Gastroesophageal sphincter (tissue), 3 donors: ENCODE measurements around the gene RNU1-4.
"Not testable (repeated sequence)": the region's sequence is repeated elsewhere in the genome, so short reads cannot be mapped to it uniquely, and the experiment has no call there.

ENCODE experiments used
- EP300 ChIP-seq: sonication (generic); formaldehyde crosslinking; IDR thresholded peaks from one replicate; pipeline ENCODE4 v1.6.1; 2017; ENCODE audit warnings: antibody characterized with exemption, mild to moderate bottlenecking
- POLR2A ChIP-seq, 2 donors: fragments of 450-650 bp; IDR thresholded peaks; one replicate each; pipeline ENCODE4 v1.6.1; 2017; ENCODE audit warnings: antibody characterized with exemption in 2 of 2, mild to moderate bottlenecking in 2 of 2, moderate library complexity in 1 of 2
- POLR2AphosphoS5 ChIP-seq: sonication (generic); formaldehyde crosslinking; IDR thresholded peaks from one replicate; pipeline ENCODE4 v1.6.1; 2017; ENCODE audit warnings: antibody characterized with exemption
- TF ChIP-seq, protein P1 (sequence below), 4 experiments: fragments of 200-600 bp in 2 of 4; fragments of 450-650 bp in 2 of 4; sonication (generic) in 1 of 4; IDR thresholded peaks; one replicate each; pipeline ENCODE4 v1.5.1; 2017 to 2019; ENCODE audit warnings: antibody characterized with exemption in 4 of 4, mild to moderate bottlenecking in 2 of 4, moderate library complexity in 2 of 4

DNA sequence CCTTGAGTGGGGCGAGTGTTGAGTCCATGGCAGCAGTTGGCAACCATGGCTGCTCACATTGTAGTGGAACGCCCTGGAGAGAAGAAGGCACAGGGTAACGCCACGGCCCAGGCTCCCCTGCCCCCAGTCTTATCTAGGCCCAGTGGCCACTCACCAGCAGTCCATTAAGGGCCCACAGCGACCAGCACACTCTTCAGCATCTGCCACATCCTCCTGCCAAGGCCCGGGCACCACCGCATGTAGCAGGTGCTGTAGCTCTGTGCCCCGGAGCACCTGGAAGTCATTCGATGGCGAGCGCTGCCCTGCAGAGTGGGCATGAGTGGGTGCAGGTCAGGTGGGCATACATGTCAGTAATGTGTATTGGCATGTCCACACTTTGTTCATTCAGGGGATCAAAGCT, 20.5 kb downstream of the RNU1-4 start:
- TF ChIP-seq, protein P1, sequence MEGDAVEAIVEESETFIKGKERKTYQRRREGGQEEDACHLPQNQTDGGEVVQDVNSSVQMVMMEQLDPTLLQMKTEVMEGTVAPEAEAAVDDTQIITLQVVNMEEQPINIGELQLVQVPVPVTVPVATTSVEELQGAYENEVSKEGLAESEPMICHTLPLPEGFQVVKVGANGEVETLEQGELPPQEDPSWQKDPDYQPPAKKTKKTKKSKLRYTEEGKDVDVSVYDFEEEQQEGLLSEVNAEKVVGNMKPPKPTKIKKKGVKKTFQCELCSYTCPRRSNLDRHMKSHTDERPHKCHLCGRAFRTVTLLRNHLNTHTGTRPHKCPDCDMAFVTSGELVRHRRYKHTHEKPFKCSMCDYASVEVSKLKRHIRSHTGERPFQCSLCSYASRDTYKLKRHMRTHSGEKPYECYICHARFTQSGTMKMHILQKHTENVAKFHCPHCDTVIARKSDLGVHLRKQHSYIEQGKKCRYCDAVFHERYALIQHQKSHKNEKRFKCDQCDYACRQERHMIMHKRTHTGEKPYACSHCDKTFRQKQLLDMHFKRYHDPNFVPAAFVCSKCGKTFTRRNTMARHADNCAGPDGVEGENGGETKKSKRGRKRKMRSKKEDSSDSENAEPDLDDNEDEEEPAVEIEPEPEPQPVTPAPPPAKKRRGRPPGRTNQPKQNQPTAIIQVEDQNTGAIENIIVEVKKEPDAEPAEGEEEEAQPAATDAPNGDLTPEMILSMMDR (IDR thresholded peaks at IDR 0.05) = not testable (repeated sequence)
- TF ChIP-seq EP300; POLR2A (IDR thresholded peaks at IDR 0.05); POLR2AphosphoS5: not testable (repeated sequence)
